HepG2 (cell line): Measurements from ENCODE around the gene TMEM151A. TPM values are rescaled to one million over a fixed set of nuclear protein-coding genes. Genes with fewer than 3 reads are reported as not detected.

ENCODE experiments used
- ATAC-seq: fragments of 200-7000 bp; cut with Tn5 transposase; 3 replicates; pipeline ENCODE4 v1.9.1; 2020; ENCODE audit warnings: mild to moderate bottlenecking, moderate library complexity
- BruUV-seq: library from RNA; stranded (reverse); fragments of 400-500 nt; replicated peaks from 2 replicates; lab custom pipeline; 2021; lab: Mats Ljungman, UMichigan
- CTCF ChIA-PET: fragments of 300-600 bp; formaldehyde crosslinking; extraction: SDS; loops from one replicate; lab custom pipeline; 2021; ENCODE audit warnings: low total read pairs, inconsistent platforms, low intra/inter-chr PET ratio; lab: Yijun Ruan, JAX
- POLR2A ChIA-PET: fragments of 350-600 bp; sonication (Branson Sonifier 250); formaldehyde crosslinking; loops from one replicate; lab custom pipeline; 2020; ENCODE audit warnings: antibody characterized with exemption, inconsistent platforms; lab: Yijun Ruan, JAX
- DNase-seq: peaks from one replicate; pipeline ENCODE4 v3.0.0-alpha.2; 2015; ENCODE audit warnings: low spot score
- FAIRE-seq: peaks from 3 replicates; lab custom pipeline; 2011; peaks lifted over from hg19 to GRCh38; lab: Jason Lieb, UNC
- H2AFZ ChIP-seq: one replicate; pipeline ENCODE4 v1.6.1; 2011; ENCODE audit warnings: low read length, inconsistent platforms
- H3K27ac ChIP-seq: fragments of 300-600 bp; 3 replicates; pipeline ENCODE4 v1.8.0; 2011; ENCODE audit warnings: mixed run types, mild to moderate bottlenecking, mixed read lengths, low read length, inconsistent platforms; ENCODE audit not compliant: insufficient read depth; ENCODE audit errors: extremely low read length
- H3K27me3 ChIP-seq, 2 experiments: fragments of 200-600 bp in 1 of 2; 2 replicates in 1 of 2; 3 replicates in 1 of 2; pipeline versions ENCODE4 v1.6.0 to v1.8.0; 2011; ENCODE audit warnings: low read length in 2 of 2, mild to moderate bottlenecking in 2 of 2, moderate library complexity in 2 of 2, inconsistent platforms in 1 of 2; ENCODE audit not compliant: insufficient read depth in 2 of 2, control insufficient read depth in 1 of 2
- H3K36me3 ChIP-seq, 2 experiments: fragments of 200-600 bp in 1 of 2; replicated peaks in 1 of 2; 2 replicates in 1 of 2; 3 replicates in 1 of 2; pipeline versions ENCODE4 v1.5.1 to v1.8.0; 2011; ENCODE audit warnings: low read length in 2 of 2, inconsistent platforms in 1 of 2; ENCODE audit not compliant: insufficient read depth in 2 of 2, control insufficient read depth in 1 of 2
- H3K4me1 ChIP-seq: 2 replicates; pipeline ENCODE4 v1.5.1; 2012; ENCODE audit warnings: low read length, inconsistent platforms; ENCODE audit not compliant: insufficient read depth
- H3K4me2 ChIP-seq: 2 replicates; pipeline ENCODE4 v1.6.0; 2011; ENCODE audit warnings: low read depth, low read length, inconsistent platforms
- H3K4me3 ChIP-seq, 3 experiments: fragments of 200-600 bp in 1 of 3; sonication (generic), shearing (Covaris generic) in 1 of 3; replicated peaks in 1 of 3; 2 replicates each; pipeline ENCODE4 v1.5.1; 2011 to 2016; ENCODE audit warnings: low read length in 3 of 3, inconsistent platforms in 2 of 3, low read depth in 2 of 3, mild to moderate bottlenecking in 2 of 3, control low read depth in 1 of 3, mixed read lengths in 1 of 3; ENCODE audit not compliant: insufficient read depth in 1 of 3
- H3K79me2 ChIP-seq: one replicate; pipeline ENCODE4 v1.6.1; 2011; ENCODE audit warnings: low read length, inconsistent platforms; ENCODE audit not compliant: insufficient read depth
- H3K9ac ChIP-seq: 2 replicates; pipeline ENCODE4 v1.6.0; 2011; ENCODE audit warnings: mild to moderate bottlenecking, low read depth, low read length, inconsistent platforms; ENCODE audit not compliant: insufficient read depth
- H3K9me3 ChIP-seq: 2 replicates; pipeline ENCODE4 v1.5.1; 2012; ENCODE audit warnings: mild to moderate bottlenecking, low read length
- H4K20me1 ChIP-seq: 2 replicates; pipeline ENCODE4 v1.6.0; 2011; ENCODE audit warnings: inconsistent platforms, mild to moderate bottlenecking, low read length, moderate library complexity; ENCODE audit not compliant: insufficient read depth
- ATF4 ChIP-seq, 2 experiments: fragments of 450-650 bp in 1 of 2; sonication (generic) in 1 of 2; formaldehyde crosslinking; IDR thresholded peaks; 2 replicates each; pipeline versions ENCODE4 v1.5.0 to v1.8.0; 2020 to 2022; ENCODE audit warnings: mild to moderate bottlenecking in 1 of 2, missing genetic modification reagents in 1 of 2
- CC2D1A ChIP-seq: sonication (generic); formaldehyde crosslinking; IDR thresholded peaks from 2 replicates; pipeline ENCODE4 v1.8.1; 2023; ENCODE audit warnings: mild to moderate bottlenecking, missing genetic modification reagents
- EHMT2 ChIP-seq: fragments of 200-600 bp; sonication (generic); IDR thresholded peaks from 2 replicates; pipeline ENCODE4 v1.7.0; 2017; ENCODE audit warnings: antibody characterized with exemption, low read depth, low read length, borderline replicate concordance
- FOXO1 ChIP-seq: sonication (generic); formaldehyde crosslinking; IDR thresholded peaks from 2 replicates; pipeline ENCODE4 v1.4.0; 2020; ENCODE audit warnings: missing genetic modification reagents
- HOXA5 ChIP-seq: sonication (generic); formaldehyde crosslinking; IDR thresholded peaks from 2 replicates; pipeline ENCODE4 v1.4.0; 2020; ENCODE audit warnings: missing genetic modification reagents
- MAFG ChIP-seq: sonication (generic); formaldehyde crosslinking; IDR thresholded peaks from 2 replicates; pipeline ENCODE4 v1.5.1; 2020; ENCODE audit warnings: mild to moderate bottlenecking, missing genetic modification reagents
- MTF1 ChIP-seq: sonication (generic); formaldehyde crosslinking; IDR thresholded peaks from 2 replicates; pipeline ENCODE4 v1.5.0; 2020; ENCODE audit warnings: missing genetic modification reagents
- MXD4 ChIP-seq: IDR thresholded peaks from 2 replicates; pipeline ENCODE4 v1.6.1; 2016; ENCODE audit warnings: mild to moderate bottlenecking, missing biosample characterization, missing genetic modification reagents
- SRSF9 ChIP-seq: fragments of 200-400 bp; formaldehyde crosslinking; IDR thresholded peaks from 2 replicates; pipeline ENCODE4 v1.6.1; 2018; ENCODE audit warnings: borderline replicate concordance, mild to moderate bottlenecking, low read depth, low read length; ENCODE audit not compliant: insufficient read depth, poor library complexity, severe bottlenecking
- SYNCRIP ChIP-seq: fragments of 200-400 bp; formaldehyde crosslinking; IDR thresholded peaks from 2 replicates; pipeline ENCODE4 v1.6.1; 2018; ENCODE audit warnings: mild to moderate bottlenecking, low read depth, low read length; ENCODE audit not compliant: insufficient read depth
- ZNF180 ChIP-seq: sonication (generic); formaldehyde crosslinking; IDR thresholded peaks from 2 replicates; pipeline ENCODE4 v1.4.0; 2020; ENCODE audit warnings: low read depth, missing genetic modification reagents, borderline replicate concordance
- ZNF263 ChIP-seq: sonication (generic); formaldehyde crosslinking; IDR thresholded peaks from 2 replicates; pipeline ENCODE4 v1.4.0; 2020; ENCODE audit warnings: missing genetic modification reagents
- ZSCAN20 ChIP-seq: sonication (generic); formaldehyde crosslinking; IDR thresholded peaks from 2 replicates; pipeline ENCODE4 v1.4.0; 2020; ENCODE audit warnings: missing genetic modification reagents, mild to moderate bottlenecking, borderline replicate concordance
- WGBS: methylation state at CpG from one replicate; pipeline ENCODE4 v1.1.6; 2017; ENCODE audit warnings: low lambda C conversion rate; 5-methylcytosine and 5-hydroxymethylcytosine counted together
- in situ Hi-C: cut with HindIII; loops from 2 replicates; pipeline ENCODE4 v1.10.0; 2017; ENCODE audit warnings: low pct_unique_long_range_greater_than_20kb; ENCODE audit not compliant: extremely low pct_ligation_motif_present
- intact Hi-C: fragments of 100-400 bp; cut with micrococcal nuclease; formaldehyde crosslinking; loops from one replicate; pipeline ENCODE4 v1.10.0; 2022; ENCODE audit not compliant: unreplicated experiment
- polyA plus RNA-seq, 8 experiments: library from polyadenylated mRNA; depleted of rRNA in 3 of 8; stranded (reverse) in 7 of 8; unstranded in 1 of 8; fragments of >200 nt; fragmentation: Illumina TruSeq in 4 of 8; extraction: Trizol in 4 of 8; gene quantifications; 2 replicates each; pipeline versions ENCODE4 v1.2.1 to v1.2.3, GENCODE V29; 2011 to 2016; ENCODE audit warnings: low read depth in 4 of 8, missing spikeins in 1 of 8, mixed read lengths in 1 of 8; ENCODE audit not compliant: insufficient read depth in 1 of 8
- total RNA-seq, 5 experiments: library from RNA; depleted of rRNA; stranded (reverse); fragments of >200 nt; fragmentation: Illumina TruSeq; extraction: Trizol; gene quantifications; 2 replicates each; pipeline ENCODE4 v1.2.3, GENCODE V29; 2016; ENCODE audit warnings: low read depth in 1 of 5
- TF ChIP-seq, protein P1 (sequence below): sonication (generic); formaldehyde crosslinking; conservative IDR thresholded peaks from 2 replicates; pipeline ENCODE4 v1.4.0; 2020; ENCODE audit warnings: missing genetic modification reagents
- TF ChIP-seq, protein P2 (sequence below): IDR thresholded peaks from 2 replicates; pipeline ENCODE4 v1.6.1; 2016; ENCODE audit warnings: low read depth
- TF ChIP-seq, protein P3 (sequence below): sonication (generic); formaldehyde crosslinking; IDR thresholded peaks from 2 replicates; pipeline ENCODE4 v1.4.0; 2020; ENCODE audit warnings: missing genetic modification reagents

TMEM151A gene
- total and polyA plus RNA-seq, 2 of the 13 experiments (the other 11 are each of a cell fraction or from before 2014, with no cell fraction given) = 0.18 to 0.33 TPM

DNA sequence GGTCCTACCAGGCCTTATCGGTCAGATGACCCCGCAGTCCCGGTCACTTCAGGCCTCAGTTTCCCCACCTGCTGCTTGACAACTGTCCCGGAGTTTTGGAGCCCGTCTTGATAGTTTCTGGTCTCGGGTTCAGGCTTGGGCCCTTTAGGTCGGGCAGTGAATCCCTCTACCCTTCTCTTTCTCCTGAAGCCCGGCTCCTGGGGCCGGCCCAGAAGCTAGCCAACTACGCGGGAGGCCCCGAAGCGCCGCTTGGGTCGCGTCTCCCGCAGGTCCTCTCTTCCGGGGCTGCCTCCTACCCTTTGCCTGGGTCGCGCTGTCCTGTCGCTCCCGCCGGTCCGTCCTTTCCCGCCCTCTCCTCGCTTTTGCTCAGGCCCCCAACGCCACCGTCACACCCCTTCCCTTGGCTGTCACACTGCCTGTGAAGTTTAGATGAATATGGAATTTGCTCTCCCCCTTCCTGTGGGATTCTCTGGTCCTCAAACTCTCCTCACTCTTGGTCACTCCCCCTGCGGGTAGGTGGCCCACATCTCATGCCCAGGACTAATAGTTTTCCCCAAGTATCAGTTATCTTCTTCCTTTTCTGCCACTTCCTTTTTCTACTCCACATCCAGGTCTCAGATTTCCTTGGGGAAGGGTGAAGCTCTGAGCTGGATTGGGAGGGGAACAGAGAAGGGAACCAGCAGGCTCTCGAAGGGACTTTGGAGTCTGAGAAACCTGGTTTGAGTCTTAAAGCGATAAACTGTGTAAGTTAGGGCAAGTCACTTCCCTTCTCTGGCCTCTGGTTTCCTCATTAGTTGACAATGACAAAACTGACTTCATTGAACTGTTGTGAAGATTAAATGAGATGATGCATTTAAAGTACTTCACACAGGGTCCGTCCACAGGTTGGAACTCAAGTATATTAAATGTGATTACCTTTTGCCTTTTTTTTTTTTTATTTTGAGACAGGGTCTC is 22.5 kb upstream of the TMEM151A start:
- peaks cover 26 to 28% of the 10 kb centered on the region in 2 experiments for H3K36me3 ChIP-seq
- TF ChIP-seq CC2D1A (CRISPR knock-in tag) (no peak), EHMT2 (no peak), SRSF9 (no peak), ZSCAN20 (CRISPR knock-in tag) (no peak), MTF1 (CRISPR knock-in tag) (0 out of 2 replicates have a peak, but pooled peaks have one; percentile 18), MXD4 (no peak), ZNF263 (CRISPR knock-in tag) (peak; percentile 22; the same call in 1 of the 2 replicates), ATF4 (CRISPR knock-in tag; IDR thresholded peaks at IDR 0.05) (no peak), HOXA5 (CRISPR knock-in tag) (no peak), FOXO1 (no peak), SYNCRIP (no peak), ZNF180 (no peak), MAFG (CRISPR knock-in tag) (no peak)
- TF ChIP-seq, protein P1, sequence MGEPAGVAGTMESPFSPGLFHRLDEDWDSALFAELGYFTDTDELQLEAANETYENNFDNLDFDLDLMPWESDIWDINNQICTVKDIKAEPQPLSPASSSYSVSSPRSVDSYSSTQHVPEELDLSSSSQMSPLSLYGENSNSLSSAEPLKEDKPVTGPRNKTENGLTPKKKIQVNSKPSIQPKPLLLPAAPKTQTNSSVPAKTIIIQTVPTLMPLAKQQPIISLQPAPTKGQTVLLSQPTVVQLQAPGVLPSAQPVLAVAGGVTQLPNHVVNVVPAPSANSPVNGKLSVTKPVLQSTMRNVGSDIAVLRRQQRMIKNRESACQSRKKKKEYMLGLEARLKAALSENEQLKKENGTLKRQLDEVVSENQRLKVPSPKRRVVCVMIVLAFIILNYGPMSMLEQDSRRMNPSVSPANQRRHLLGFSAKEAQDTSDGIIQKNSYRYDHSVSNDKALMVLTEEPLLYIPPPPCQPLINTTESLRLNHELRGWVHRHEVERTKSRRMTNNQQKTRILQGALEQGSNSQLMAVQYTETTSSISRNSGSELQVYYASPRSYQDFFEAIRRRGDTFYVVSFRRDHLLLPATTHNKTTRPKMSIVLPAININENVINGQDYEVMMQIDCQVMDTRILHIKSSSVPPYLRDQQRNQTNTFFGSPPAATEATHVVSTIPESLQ (CRISPR knock-in tag) = no peak
- TF ChIP-seq, protein P2, sequence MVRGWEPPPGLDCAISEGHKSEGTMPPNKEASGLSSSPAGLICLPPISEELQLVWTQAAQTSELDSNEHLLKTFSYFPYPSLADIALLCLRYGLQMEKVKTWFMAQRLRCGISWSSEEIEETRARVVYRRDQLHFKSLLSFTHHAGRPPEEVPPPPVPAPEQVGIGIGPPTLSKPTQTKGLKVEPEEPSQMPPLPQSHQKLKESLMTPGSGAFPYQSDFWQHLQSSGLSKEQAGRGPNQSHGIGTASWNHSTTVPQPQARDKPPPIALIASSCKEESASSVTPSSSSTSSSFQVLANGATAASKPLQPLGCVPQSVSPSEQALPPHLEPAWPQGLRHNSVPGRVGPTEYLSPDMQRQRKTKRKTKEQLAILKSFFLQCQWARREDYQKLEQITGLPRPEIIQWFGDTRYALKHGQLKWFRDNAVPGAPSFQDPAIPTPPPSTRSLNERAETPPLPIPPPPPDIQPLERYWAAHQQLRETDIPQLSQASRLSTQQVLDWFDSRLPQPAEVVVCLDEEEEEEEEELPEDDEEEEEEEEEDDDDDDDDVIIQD (CRISPR knock-in tag) = no peak
- TF ChIP-seq, protein P3, sequence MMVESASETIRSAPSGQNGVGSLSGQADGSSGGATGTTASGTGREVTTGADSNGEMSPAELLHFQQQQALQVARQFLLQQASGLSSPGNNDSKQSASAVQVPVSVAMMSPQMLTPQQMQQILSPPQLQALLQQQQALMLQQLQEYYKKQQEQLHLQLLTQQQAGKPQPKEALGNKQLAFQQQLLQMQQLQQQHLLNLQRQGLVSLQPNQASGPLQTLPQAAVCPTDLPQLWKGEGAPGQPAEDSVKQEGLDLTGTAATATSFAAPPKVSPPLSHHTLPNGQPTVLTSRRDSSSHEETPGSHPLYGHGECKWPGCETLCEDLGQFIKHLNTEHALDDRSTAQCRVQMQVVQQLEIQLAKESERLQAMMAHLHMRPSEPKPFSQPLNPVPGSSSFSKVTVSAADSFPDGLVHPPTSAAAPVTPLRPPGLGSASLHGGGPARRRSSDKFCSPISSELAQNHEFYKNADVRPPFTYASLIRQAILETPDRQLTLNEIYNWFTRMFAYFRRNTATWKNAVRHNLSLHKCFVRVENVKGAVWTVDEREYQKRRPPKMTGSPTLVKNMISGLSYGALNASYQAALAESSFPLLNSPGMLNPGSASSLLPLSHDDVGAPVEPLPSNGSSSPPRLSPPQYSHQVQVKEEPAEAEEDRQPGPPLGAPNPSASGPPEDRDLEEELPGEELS (CRISPR knock-in tag) = no peak

More for the DNA sequence above, 22.5 kb upstream of the TMEM151A start:
- DNase-seq (peak; percentile 58), FAIRE-seq (peak; percentile 48), ATAC-seq (peak; percentile 24)
- in situ Hi-C loops (no loop called here), intact Hi-C loops (loop anchor here (2.0 kb wide), 1 partner anchor 20 kb away; the partner anchor contains the start of gene YIF1A)
- peak overlapping the region; percentile 89 to 98 (median 96) for H3K4me3 ChIP-seq
- no peaks in the 10 kb centered on the region for H3K9me3 ChIP-seq
- no peaks in the 10 kb centered on the region; a peak in 1 of 5 replicates for H3K27me3 ChIP-seq
- peak overlapping the region; percentile 92 for H3K4me2 ChIP-seq
- POLR2A ChIA-PET = interaction anchor here (1.0 to 4.0 kb wide), 5 partner anchors 8 to 408 kb away, joined by 4 to 31 read pairs (median 5); partner anchors contain the start of genes RBM4B and YIF1A
- peak overlapping the region; percentile 78 for H3K27ac ChIP-seq
- peak overlapping the region; percentile 93 for H3K9ac ChIP-seq
- H2AFZ ChIP-seq = no peak overlapping the region
- H3K4me1 ChIP-seq = peaks cover 13% of the 10 kb centered on the region
- H4K20me1 ChIP-seq = peaks cover 9% of the 10 kb centered on the region
- 9% methylated on average over 20 of the region's 32 CpGs for WGBS
- CTCF ChIA-PET = interaction anchor here (1.6 kb wide), 1 partner anchor 47 kb away, joined by 8 read pairs; no protein-coding TSS in a partner anchor
- TSS peak; percentile 53 for BruUV-seq
- H3K79me2 ChIP-seq = peaks cover 24% of the 10 kb centered on the region
